Measurements from ENCODE around the gene ZNRF4. TPM values are rescaled to one million over a fixed set of nuclear protein-coding genes. Genes with fewer than 3 reads are reported as not detected.

ZNRF4 gene
- polyA plus RNA-seq, 3 donors from 2014 or later: not detected

- H3K4me3 Mint-ChIP-seq: no peak overlapping the region
Observed at GRCh38 chr19:5491565-5491964, 36.3 kb downstream of the ZNRF4 start.

GRCh38 chr19:5492281-5492634 lies 37.0 kb downstream of the ZNRF4 start:
- H3K9me3 Mint-ChIP-seq: peaks cover 0 to 4% (median 0%) of the 10 kb centered on the region in 6 donors
- no peak overlapping the region for H3K4me3 Mint-ChIP-seq
- no peaks in the 10 kb centered on the region for H3K4me1 Mint-ChIP-seq
- DNase-seq: no peak
- peaks cover 9 to 17% (median 16%) of the 10 kb centered on the region in 3 donors for H3K27me3 Mint-ChIP-seq (ENCODE audit: low read depth in 3 of 3)
- H3K36me3 Mint-ChIP-seq: no peaks in the 10 kb centered on the region
- no peak overlapping the region for H3K27ac Mint-ChIP-seq

More at GRCh38 chr19:5491565-5491964, 36.3 kb downstream of the ZNRF4 start:
- peaks cover 8 to 17% (median 16%) of the 10 kb centered on the region in 3 donors for H3K27me3 Mint-ChIP-seq (ENCODE audit: low read depth in 3 of 3)
- H3K4me1 Mint-ChIP-seq: no peaks in the 10 kb centered on the region
- no peak overlapping the region for H3K27ac Mint-ChIP-seq
- peaks cover 0 to 4% (median 0%) of the 10 kb centered on the region in 6 donors for H3K9me3 Mint-ChIP-seq
- no peaks in the 10 kb centered on the region for H3K36me3 Mint-ChIP-seq
- DNase-seq: no peak

- Mint-ChIP-seq H3K36me3 (no peaks in the 10 kb centered on the region), H3K4me1 (no peaks in the 10 kb centered on the region), H3K9me3 (peaks cover 0 to 4% (median 0%) of the 10 kb centered on the region in 6 donors), H3K27me3 (ENCODE audit: low read depth in 3 of 3) (peaks cover 11 to 17% (median 16%) of the 10 kb centered on the region in 3 donors), H3K27ac (no peak overlapping the region), H3K4me3 (no peak overlapping the region)
- no peak for DNase-seq
Observed at GRCh38 chr19:5492635-5493409, 37.6 kb downstream of the ZNRF4 start.

GRCh38 chr19:5494773-5495172 lies 39.6 kb downstream of the ZNRF4 start:
- H3K36me3 Mint-ChIP-seq: no peaks in the 10 kb centered on the region
- H3K9me3 Mint-ChIP-seq: peaks cover 0 to 4% (median 0%) of the 10 kb centered on the region in 6 donors
- H3K4me1 Mint-ChIP-seq: no peaks in the 10 kb centered on the region
- peaks cover 13 to 17% (median 16%) of the 10 kb centered on the region in 3 donors for H3K27me3 Mint-ChIP-seq (ENCODE audit: low read depth in 3 of 3)
- no peak overlapping the region for H3K27ac Mint-ChIP-seq
- no peak overlapping the region for H3K4me3 Mint-ChIP-seq
- DNase-seq: no peak

DNA sequence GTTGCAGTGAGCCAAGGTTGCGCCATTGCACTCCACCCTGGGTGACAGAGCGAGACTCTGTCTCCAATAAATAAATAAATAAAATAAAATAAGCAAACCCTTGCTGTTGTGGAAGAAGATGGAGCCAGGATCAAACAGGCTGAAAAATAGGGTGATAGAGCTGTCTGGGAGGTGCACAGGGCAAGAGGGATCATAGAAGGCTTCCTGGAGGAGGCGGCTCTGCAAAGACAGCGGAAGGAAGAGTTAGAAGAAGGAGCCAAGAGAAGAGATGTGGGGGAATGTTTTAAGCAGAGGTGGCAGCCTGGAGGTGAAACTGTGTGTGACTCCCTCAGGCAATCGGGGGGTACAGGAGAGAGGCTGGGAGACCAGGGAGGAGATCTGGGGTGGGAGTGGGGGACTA lies 40.6 kb downstream of the ZNRF4 start:
- H3K27ac Mint-ChIP-seq: no peak overlapping the region
- no peaks in the 10 kb centered on the region for H3K4me1 Mint-ChIP-seq
- H3K27me3 Mint-ChIP-seq (ENCODE audit: low read depth in 3 of 3): peaks cover 9 to 13% (median 10%) of the 10 kb centered on the region in 3 donors
- peaks cover 0 to 4% (median 0%) of the 10 kb centered on the region in 6 donors for H3K9me3 Mint-ChIP-seq
- no peak overlapping the region for H3K4me3 Mint-ChIP-seq
- DNase-seq: no peak
- no peaks in the 10 kb centered on the region for H3K36me3 Mint-ChIP-seq

GRCh38 chr19:5497297-5497696 lies 42.1 kb downstream of the ZNRF4 start:
- no peak overlapping the region for H3K4me3 Mint-ChIP-seq
- H3K27me3 Mint-ChIP-seq (ENCODE audit: low read depth in 3 of 3): peaks cover 7 to 15% (median 10%) of the 10 kb centered on the region in 3 donors
- peaks cover 0 to 3% (median 0%) of the 10 kb centered on the region in 3 donors for H3K36me3 Mint-ChIP-seq
- H3K4me1 Mint-ChIP-seq: no peaks in the 10 kb centered on the region
- peaks cover 5 to 14% (median 10%) of the 10 kb centered on the region in 6 donors for H3K9me3 Mint-ChIP-seq
- DNase-seq: no peak
- no peak overlapping the region for H3K27ac Mint-ChIP-seq

DNA sequence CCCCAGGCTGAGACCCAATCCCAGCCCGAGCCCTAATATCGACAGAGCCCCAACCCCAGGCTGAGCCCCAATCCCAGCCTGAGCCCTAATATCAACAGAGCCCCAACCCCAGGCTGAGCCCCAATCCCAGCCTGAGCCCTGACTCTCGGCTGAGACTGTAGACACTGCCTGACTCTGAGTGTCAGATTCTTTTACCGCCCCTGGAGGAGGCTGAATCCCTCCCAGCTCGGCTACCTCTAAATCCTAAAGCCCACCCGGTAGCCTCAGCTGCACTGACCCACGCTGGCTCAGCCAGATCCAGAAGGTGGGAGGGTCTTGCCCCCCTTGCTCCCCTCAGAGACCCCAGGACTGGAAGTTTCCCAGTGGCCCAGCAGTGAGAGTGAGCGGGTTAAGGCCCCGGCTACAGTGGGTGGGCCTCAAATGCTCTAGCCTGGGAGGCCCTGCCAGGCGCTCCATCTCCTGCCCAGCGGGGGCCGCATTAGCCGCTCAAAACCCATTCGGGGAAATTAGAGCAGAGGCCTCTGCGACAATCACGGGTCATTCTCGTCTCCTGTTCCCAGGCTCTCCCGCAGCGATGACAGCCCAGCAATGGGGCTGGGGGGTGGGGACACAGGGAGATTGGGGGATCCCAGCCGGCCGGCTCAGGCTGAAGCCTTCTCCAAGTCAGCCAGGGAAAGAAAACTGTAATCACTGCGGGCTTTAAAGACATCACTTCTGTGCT lies 43.8 kb downstream of the ZNRF4 start:
- no peaks in the 10 kb centered on the region for H3K4me1 Mint-ChIP-seq
- H3K27me3 Mint-ChIP-seq (ENCODE audit: low read depth in 3 of 3): peaks cover 2 to 14% (median 7%) of the 10 kb centered on the region in 3 donors
- peaks cover 0 to 7% (median 3%) of the 10 kb centered on the region in 3 donors for H3K36me3 Mint-ChIP-seq
- no peak overlapping the region for H3K27ac Mint-ChIP-seq
- no peak for DNase-seq
- peaks cover 12 to 26% (median 16%) of the 10 kb centered on the region in 6 donors for H3K9me3 Mint-ChIP-seq
- no peak overlapping the region for H3K4me3 Mint-ChIP-seq

DNA sequence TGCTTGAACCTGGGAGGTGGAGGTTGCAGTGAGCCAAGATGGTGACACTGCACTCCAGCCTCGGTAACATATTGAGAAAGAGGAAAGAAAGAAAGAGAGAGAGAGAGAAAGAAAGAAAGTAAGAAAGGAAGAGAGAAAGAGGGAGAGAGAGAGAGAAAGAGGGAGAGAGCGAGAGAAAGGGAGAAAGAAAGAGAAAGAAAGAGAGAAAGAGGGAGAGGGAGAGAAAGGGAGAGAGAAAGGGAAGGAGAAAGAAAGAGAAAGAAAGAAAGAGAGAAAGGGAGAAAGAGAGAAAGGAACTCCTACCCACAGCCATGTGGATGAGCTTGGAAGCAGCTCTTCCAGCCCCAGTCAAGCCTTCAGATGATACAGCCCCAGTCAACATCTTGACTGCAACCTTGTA lies 46.7 kb downstream of the ZNRF4 start:
- Mint-ChIP-seq H3K9me3 (peaks cover 14 to 35% (median 19%) of the 10 kb centered on the region in 6 donors), H3K27me3 (ENCODE audit: low read depth in 3 of 3) (peaks cover 2 to 14% (median 6%) of the 10 kb centered on the region in 3 donors), H3K4me3 (no peak overlapping the region), H3K4me1 (no peaks in the 10 kb centered on the region), H3K36me3 (peaks cover 0 to 10% (median 3%) of the 10 kb centered on the region in 3 donors), H3K27ac (no peak overlapping the region)
- no peak for DNase-seq

DNA sequence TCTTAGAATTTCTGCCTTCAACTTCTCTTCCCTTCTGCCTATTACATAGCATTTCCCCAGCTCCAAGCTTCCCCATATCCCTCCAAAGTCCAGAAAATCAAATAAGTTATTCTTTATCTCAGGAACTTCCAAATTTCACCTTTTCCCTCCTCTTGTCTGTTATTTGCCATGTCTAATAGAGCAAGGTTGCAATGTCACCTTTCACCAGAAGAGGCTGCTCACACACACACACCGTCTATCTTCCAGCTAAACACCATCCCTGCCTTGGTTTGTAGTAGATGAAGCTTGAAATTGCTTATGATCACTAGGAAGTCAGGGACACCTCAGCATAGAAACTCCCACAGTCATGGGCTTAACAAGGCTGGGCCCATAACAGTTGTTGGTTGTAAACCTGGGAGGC lies 48.4 kb downstream of the ZNRF4 start:
- peaks cover 0 to 10% (median 3%) of the 10 kb centered on the region in 3 donors for H3K36me3 Mint-ChIP-seq
- peaks cover 14 to 35% (median 19%) of the 10 kb centered on the region in 6 donors for H3K9me3 Mint-ChIP-seq
- no peaks in the 10 kb centered on the region for H3K4me1 Mint-ChIP-seq
- H3K27ac Mint-ChIP-seq: no peak overlapping the region
- peaks cover 2 to 13% (median 2%) of the 10 kb centered on the region in 3 donors for H3K27me3 Mint-ChIP-seq (ENCODE audit: low read depth in 3 of 3)
- H3K4me3 Mint-ChIP-seq: no peak overlapping the region
- DNase-seq: no peak

DNA sequence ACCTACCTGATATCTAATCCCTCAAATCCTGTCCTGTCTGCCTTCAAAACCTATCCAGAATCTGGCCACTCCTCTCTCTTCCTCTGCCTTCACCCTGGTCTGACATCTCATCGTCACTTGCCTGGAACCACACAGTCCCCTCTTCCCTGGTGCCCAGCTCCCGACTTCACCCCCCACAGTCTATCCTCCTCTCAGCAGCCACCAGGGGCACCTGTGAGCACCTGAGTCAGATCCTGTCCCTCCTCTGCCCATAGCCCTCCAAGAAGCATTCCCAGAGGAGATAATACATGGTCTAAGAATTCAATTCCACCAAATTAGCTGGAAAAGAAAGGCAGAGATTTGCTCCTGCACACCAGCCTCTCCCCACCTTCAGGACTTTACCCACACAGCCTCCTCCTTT lies 48.9 kb downstream of the ZNRF4 start:
- peaks cover 0 to 13% (median 2%) of the 10 kb centered on the region in 3 donors for H3K27me3 Mint-ChIP-seq (ENCODE audit: low read depth in 3 of 3)
- no peak overlapping the region for H3K27ac Mint-ChIP-seq
- H3K4me3 Mint-ChIP-seq: no peak overlapping the region
- peaks cover 0 to 10% (median 3%) of the 10 kb centered on the region in 3 donors for H3K36me3 Mint-ChIP-seq
- peaks cover 14 to 35% (median 19%) of the 10 kb centered on the region in 6 donors for H3K9me3 Mint-ChIP-seq
- no peak for DNase-seq
- H3K4me1 Mint-ChIP-seq: no peaks in the 10 kb centered on the region

Other genes starting within 250 kb of the ZNRF4 start
- under 1 TPM in 1 of 3 donors, not detected in 2; 0.10 TPM for gene PTPRS, start 114.6 kb upstream of the ZNRF4 start, polyA plus RNA-seq
- gene TINCR, start 112.5 kb downstream of the ZNRF4 start, polyA plus RNA-seq: under 1 TPM in 1 of 3 donors, not detected in 2; 0.06 TPM
- gene SAFB2, start 167.4 kb downstream of the ZNRF4 start, polyA plus RNA-seq: 10 to 100 TPM; 12.8 to 43.4 (median 19.6) TPM
- gene SAFB, start 167.7 kb downstream of the ZNRF4 start, polyA plus RNA-seq: 100 to 1,000 TPM in 1 of 3 donors, 10 to 100 TPM in 1, 1 to 10 TPM in 1; 6.4 to 103 (median 29.6) TPM
- gene MICOS13, start 225.1 kb downstream of the ZNRF4 start, polyA plus RNA-seq: 100 to 1,000 TPM in 1 of 3 donors, 10 to 100 TPM in 2; 85.1 to 134 (median 98.2) TPM
- 1 to 10 TPM; 2.0 to 3.1 (median 2.5) TPM for gene HSD11B1L, start 225.6 kb downstream of the ZNRF4 start, polyA plus RNA-seq
- gene RPL36, start 234.9 kb downstream of the ZNRF4 start, polyA plus RNA-seq: 1,000 to 10,000 TPM in 1 of 3 donors, 100 to 1,000 TPM in 2; 550 to 1,524 (median 935) TPM